ENCODE measurements around the gene DIP2C. TPM values are rescaled to one million over a fixed set of nuclear protein-coding genes. Genes with fewer than 3 reads are reported as not detected.
"Not testable (repeated sequence)": the region's sequence is repeated elsewhere in the genome, so short reads cannot be mapped to it uniquely, and the experiment has no call there.

The DIP2C gene
- total RNA-seq, 1 experiment from 2014 or later: 8.1 TPM

- no peak for DNase-seq (ENCODE audit: low read depth, low spot score)
- in situ Hi-C loops (cut with HindIII; ENCODE audit: low pct_unique_long_range_greater_than_20kb, low sequenced_read_pairs): no loop called here
Observed at GRCh38 chr10:681670-682318, 7.7 kb downstream of the DIP2C start.

DNA sequence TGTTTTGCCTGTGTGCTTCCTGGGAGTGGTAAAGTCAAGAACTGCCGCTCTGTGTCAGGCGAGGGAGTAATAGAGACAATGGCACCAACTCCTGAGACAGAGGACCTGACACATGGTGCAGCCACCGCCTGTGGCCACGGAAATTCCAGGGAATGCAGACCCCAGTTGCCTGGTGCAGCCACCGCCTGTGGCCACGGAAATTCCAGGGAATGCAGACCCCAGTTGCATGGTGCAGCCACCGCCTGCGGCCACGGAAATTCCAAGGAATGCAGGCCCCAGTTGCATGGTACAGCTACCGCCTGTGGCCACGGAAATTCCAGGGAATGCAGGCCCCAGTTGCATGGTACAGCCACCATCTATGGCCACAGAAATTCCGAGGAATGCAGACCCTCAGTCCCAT lies 8.7 kb downstream of the DIP2C start:
- in situ Hi-C loops (cut with HindIII; ENCODE audit: low pct_unique_long_range_greater_than_20kb, low sequenced_read_pairs): no loop called here
- DNase-seq (ENCODE audit: low read depth, low spot score): no peak

DNA sequence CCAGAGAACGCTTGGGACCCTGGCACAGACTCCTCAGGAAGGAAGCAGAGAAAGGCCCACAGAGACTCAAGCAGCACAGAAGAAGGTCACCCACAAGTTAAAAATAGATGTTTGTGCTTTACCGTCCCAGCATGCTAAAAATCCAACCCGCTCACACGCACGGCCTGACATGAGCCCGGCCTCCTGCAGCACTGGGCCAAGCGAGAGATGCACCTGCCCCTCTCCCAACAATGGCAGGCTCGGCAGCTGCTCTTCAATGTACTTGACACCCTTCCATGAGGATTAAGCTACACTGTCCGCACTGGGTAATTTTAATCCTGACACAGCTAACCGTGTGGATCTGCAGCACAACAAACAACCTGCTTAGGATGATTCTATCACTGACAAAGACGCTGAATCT lies 9.3 kb downstream of the DIP2C start:
- DNase-seq (ENCODE audit: low read depth, low spot score): no peak
- in situ Hi-C loops (cut with HindIII; ENCODE audit: low pct_unique_long_range_greater_than_20kb, low sequenced_read_pairs): no loop called here

DNA sequence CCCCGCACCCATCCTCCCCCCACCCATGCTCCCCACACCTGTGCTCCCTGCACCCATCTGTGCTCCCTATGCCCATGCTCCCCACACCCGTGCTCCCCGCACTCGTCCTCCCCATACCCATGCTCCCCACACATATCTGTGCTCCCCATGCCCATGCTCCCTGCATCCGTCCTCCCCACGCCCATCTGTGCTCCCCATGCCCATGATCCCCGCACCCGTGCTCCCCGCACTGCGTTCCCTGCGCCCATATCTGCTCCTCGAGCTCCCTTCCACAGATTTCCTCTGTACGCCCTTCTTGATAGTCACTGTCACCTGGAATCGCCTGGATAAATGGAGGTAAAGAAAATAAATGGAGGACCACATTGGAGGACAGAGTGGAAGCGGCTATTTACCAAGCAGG lies 9.9 kb downstream of the DIP2C start:
- DNase-seq (ENCODE audit: low read depth, low spot score): no peak
- in situ Hi-C loops (cut with HindIII; ENCODE audit: low pct_unique_long_range_greater_than_20kb, low sequenced_read_pairs): no loop called here

- DNase-seq (ENCODE audit: low read depth, low spot score); in situ Hi-C loops (cut with HindIII; ENCODE audit: low pct_unique_long_range_greater_than_20kb, low sequenced_read_pairs): not testable (repeated sequence)
Observed at GRCh38 chr10:678662-679005, 10.8 kb downstream of the DIP2C start.

DNA sequence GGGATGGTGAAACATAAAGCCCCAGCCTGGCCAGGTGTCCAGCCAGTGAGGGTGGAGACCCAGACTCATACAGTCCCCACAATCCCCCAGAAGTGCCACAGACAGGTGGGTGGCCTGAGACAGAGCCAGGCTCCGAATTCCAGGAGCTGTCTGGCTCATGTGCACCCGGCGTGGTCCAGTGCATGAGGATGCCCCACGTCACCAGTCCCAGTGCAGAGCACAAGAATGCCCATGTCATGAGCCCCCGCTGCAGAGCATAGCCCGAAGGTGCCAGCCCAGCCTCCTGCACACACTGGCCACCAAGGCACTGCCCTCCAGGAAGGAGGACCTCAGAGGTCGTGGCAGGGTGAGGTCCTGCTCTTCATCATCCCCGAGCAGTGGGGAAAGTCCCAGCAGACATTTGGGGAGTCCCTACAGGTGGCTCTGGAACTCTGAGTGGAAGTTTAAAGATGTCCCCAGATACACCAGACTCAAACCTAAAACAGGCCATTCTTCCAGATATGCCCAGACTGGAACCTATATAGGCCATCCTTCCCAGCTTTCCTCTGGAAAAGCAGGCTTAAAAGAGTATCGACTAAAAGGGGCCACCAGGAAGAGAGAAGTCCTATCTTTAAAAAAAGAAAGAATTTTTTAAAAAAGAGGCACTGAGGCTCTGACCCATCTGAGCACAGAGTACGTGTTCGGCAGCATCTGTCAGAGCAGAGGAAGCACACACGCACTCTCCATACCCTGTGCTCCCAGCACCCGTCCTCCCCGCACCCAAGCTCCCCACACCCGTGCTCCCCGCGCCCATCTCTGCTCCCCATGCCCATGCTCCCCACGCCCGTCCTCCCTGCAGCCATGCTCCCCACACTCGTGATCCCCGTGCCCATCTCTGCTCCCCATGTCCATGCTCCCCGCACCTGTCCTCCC lies 11.5 kb downstream of the DIP2C start:
- in situ Hi-C loops (cut with HindIII; ENCODE audit: low pct_unique_long_range_greater_than_20kb, low sequenced_read_pairs): no loop called here

GRCh38 chr10:677038-677437 lies 12.4 kb downstream of the DIP2C start:
- in situ Hi-C loops (cut with HindIII; ENCODE audit: low pct_unique_long_range_greater_than_20kb, low sequenced_read_pairs): no loop called here
- no peak for DNase-seq (ENCODE audit: low read depth, low spot score)

More for the DNA sequence above, 11.5 kb downstream of the DIP2C start:
- no peak for DNase-seq (ENCODE audit: low read depth, low spot score)

- DNase-seq (ENCODE audit: low read depth, low spot score): no peak
- in situ Hi-C loops (cut with HindIII; ENCODE audit: low pct_unique_long_range_greater_than_20kb, low sequenced_read_pairs): no loop called here
Observed at GRCh38 chr10:676178-676577, 13.3 kb downstream of the DIP2C start.

GRCh38 chr10:675532-675931 lies 13.9 kb downstream of the DIP2C start:
- DNase-seq (ENCODE audit: low read depth, low spot score): no peak
- in situ Hi-C loops (cut with HindIII; ENCODE audit: low pct_unique_long_range_greater_than_20kb, low sequenced_read_pairs): no loop called here

DNA sequence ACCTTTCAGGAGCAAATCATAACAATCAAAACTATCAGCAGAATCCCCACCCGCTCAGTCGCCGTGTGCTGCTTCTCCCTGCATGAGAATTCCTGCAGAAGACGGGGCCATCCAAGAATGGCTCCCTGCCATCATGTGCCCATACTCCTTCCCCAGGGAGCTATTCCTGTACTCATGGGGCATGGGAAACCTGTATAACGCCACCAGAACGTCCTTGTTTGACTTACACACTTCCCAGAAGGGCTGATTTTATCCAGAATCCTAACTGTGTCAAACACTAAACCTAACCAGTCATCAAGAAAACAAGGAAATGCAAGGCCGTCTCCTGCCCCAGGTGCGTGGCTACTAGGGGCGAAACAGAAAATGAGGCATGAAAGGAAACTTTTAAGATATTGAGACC lies 16.0 kb downstream of the DIP2C start:
- no peak for DNase-seq (ENCODE audit: low read depth, low spot score)
- in situ Hi-C loops (cut with HindIII; ENCODE audit: low pct_unique_long_range_greater_than_20kb, low sequenced_read_pairs): no loop called here

GRCh38 chr10:672992-673391 lies 16.5 kb downstream of the DIP2C start:
- DNase-seq (ENCODE audit: low read depth, low spot score): no peak
- in situ Hi-C loops (cut with HindIII; ENCODE audit: low pct_unique_long_range_greater_than_20kb, low sequenced_read_pairs): no loop called here

DNA sequence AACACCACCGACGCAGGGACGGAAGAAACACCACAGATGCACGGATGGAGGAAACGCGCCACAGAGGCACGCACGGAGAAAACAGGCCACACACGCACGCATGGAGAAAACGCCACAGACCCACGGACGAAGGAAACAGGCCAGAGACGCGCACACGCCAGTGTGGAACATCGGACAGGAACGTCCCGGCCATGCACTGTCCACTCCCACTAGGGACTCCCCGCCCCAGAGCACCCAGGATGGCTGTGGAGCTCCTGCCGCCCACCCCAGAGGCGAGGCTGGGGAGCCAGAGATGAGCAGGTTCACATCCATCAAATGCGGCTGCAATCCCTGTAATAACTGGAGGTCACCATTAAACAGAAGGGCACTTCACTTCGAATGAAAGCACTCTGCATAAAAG lies 17.3 kb downstream of the DIP2C start:
- no peak for DNase-seq (ENCODE audit: low read depth, low spot score)
- in situ Hi-C loops (cut with HindIII; ENCODE audit: low pct_unique_long_range_greater_than_20kb, low sequenced_read_pairs): no loop called here

DNA sequence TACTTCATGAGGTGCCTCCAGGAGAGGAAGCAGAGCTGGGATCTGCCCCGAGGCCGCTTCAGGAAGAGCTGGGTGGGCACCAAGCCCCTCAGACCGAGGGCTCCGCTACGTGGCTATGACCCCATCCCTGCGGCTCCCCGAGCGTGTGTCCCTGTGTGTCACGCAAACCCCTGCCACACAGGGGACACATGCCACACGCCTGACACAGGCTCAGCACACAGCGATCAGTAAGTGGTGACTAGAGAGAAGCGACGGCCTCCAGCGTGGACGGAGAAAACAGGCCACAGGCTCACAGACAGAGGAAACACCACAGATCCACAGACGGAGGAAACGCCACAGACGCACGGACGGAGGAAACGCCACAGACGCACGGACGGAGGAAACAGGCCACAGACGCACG lies 18.5 kb downstream of the DIP2C start:
- in situ Hi-C loops (cut with HindIII; ENCODE audit: low pct_unique_long_range_greater_than_20kb, low sequenced_read_pairs): no loop called here
- no peak for DNase-seq (ENCODE audit: low read depth, low spot score)

- in situ Hi-C loops (cut with HindIII; ENCODE audit: low pct_unique_long_range_greater_than_20kb, low sequenced_read_pairs): no loop called here
- no peak for DNase-seq (ENCODE audit: low read depth, low spot score)
Observed at GRCh38 chr10:670038-670437, 19.4 kb downstream of the DIP2C start.

DNA sequence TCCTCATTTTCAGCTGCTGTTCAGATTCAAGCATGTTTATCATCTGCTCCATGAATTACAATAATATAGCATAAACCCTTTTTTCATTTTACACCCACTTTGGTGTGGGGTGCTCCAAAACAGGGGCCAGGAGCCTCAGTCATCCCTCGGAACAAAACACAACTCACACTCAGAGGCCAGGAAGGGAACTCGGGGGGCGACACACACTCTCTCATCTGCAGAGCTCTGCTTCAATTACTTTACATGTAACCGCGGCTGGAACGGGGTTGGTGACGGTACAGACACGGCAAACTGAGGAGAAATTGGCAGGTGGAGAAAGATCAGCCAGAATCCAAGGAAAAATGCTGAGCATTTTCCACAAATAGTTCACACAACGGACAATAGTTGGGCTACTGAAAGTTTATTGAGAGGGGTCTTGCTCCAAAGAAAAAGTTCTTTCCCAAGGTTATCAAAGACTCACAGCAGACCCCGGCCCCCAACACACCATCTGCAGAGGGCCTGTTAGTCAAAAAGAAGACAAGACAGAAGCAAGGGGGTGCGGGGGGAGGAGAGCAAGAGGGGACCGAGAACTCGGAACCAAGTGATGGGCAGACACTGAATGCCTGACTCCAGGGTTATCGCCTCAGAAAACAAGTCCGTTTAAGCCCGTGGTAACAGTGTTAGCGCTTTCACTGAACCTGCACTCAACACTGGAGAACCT lies 20.5 kb downstream of the DIP2C start:
- in situ Hi-C loops (cut with HindIII; ENCODE audit: low pct_unique_long_range_greater_than_20kb, low sequenced_read_pairs): no loop called here
- DNase-seq (ENCODE audit: low read depth, low spot score): no peak

DNA sequence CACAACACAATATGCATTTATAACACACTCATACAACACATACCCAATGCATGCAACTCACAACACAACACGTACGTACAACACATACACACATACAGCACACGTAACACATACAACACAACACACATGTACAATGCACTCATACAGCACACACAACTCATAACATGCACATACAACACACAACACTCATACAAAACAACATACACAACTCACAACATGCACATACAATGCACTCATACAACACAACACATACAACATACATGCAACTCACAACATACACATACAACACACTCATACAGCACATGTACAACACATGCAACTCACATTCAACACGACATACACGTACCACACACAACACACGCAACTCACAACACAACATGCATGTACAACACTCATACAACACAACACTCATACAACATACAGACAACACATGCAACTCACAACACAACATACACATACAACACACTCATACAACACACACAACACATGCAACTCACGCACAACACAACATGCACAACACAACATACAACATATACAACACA lies 21.8 kb downstream of the DIP2C start:
- DNase-seq (ENCODE audit: low read depth, low spot score): no peak
- in situ Hi-C loops (cut with HindIII; ENCODE audit: low pct_unique_long_range_greater_than_20kb, low sequenced_read_pairs): no loop called here

GRCh38 chr10:667096-667495 lies 22.4 kb downstream of the DIP2C start:
- no peak for DNase-seq (ENCODE audit: low read depth, low spot score)
- in situ Hi-C loops (cut with HindIII; ENCODE audit: low pct_unique_long_range_greater_than_20kb, low sequenced_read_pairs): no loop called here

DNA sequence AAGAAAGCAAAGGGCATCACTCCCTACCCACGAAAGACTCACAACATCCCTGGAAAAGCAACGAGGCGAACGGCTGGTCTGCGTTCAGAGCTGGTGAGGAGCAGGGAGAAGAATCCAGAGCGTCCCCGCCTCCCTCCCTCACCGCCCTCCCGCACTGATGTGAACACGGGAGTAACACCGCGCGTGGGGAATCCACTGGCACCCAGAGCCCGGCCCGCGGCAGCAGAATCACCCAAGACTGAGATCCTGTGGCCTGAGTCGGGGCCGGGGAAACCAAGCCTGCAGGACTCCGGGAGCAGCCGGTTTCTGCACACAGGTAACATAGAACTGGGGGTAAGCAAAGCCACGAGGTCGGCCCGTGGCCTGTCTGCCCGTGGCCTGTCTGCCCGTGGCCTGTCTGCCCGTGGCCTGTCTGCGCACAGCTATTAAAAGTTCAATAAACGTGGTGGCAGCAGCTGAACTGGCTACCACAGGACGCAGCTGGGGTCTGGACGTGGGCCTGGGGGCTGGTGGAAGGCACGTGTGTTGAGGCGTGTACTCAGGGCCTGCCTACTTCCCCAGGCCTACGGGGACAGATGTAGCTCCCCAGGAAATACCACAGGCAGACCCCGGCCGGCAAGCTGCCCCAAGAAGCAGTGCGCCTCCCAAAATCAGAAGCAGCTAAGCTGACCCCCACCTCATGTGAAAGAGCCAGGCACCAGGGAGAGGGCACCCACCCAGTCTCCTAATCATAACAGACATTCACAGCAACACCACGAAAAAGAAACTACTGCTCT lies 23.0 kb downstream of the DIP2C start:
- no peak for DNase-seq (ENCODE audit: low read depth, low spot score)
- in situ Hi-C loops (cut with HindIII; ENCODE audit: low pct_unique_long_range_greater_than_20kb, low sequenced_read_pairs): no loop called here

Data from SK-MEL-5 (cell line).